Measurements from ENCODE around the gene LCMT1. TPM values are rescaled to one million over a fixed set of nuclear protein-coding genes. Genes with fewer than 3 reads are reported as not detected.

Gene LCMT1
- total and polyA plus RNA-seq, 3 donors from 2014 or later: 89.0 to 101 (median 89.1) TPM

DNA sequence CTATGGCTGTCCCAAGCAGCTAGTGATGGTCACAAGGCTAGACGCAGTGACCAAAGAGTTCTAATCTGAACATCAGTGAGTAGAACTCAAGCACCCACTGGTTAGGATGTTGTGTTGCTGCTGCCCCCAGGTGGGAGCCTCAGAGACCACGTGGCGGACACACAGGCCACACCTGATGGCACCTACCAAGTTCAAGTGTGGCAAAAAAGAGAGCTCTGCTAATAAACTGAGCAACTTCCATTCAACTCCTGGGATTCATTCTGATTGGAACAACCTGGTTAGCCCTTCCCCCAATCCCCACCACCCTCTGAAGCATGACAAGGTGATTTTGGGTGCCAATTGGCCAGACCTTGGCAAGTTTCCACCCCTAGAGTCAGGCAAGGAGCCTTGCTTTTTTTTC, 3.5 kb upstream of the LCMT1 start:
- no peak for DNase-seq
- no peak overlapping the region for H3K27ac ChIP-seq
- intact Hi-C loops (cut with DNase I; ENCODE audit: low total_unique reads): no loop called here

DNA sequence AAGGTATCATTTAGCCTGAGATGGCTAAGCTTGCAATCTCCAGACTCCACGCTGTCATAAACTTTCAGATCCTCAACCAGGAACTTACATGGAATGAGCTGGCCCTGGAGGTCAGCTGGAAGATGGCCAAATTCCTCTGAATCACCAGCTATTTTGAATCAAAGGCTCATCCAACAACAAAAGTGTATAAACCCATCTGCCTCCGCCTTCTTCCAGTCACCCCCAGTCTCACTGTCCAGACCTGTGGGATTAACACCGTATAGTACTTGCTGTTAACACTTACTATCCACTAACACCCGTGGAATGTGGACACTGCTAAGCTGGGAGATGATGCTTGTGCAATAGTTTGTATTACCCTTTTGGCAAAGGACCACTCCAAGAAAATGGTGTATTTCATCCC, 1.9 kb upstream of the LCMT1 start:
- peak; percentile 54 for DNase-seq

More for the DNA sequence above, 3.5 kb upstream of the LCMT1 start:
- 75 to 81% methylated on average over 3 of the region's 3 CpGs for WGBS, 2 donors
- Histone ChIP-seq H3K4me3 (no peak overlapping the region), H3K27me3 (no peaks in the 10 kb centered on the region), H3K36me3 (ENCODE audit: low read depth, missing control alignments) (no peaks in the 10 kb centered on the region), H3K9me3 (no peaks in the 10 kb centered on the region), H3K4me1 (peaks cover 17% of the 10 kb centered on the region)
- TF ChIP-seq, protein P1, sequence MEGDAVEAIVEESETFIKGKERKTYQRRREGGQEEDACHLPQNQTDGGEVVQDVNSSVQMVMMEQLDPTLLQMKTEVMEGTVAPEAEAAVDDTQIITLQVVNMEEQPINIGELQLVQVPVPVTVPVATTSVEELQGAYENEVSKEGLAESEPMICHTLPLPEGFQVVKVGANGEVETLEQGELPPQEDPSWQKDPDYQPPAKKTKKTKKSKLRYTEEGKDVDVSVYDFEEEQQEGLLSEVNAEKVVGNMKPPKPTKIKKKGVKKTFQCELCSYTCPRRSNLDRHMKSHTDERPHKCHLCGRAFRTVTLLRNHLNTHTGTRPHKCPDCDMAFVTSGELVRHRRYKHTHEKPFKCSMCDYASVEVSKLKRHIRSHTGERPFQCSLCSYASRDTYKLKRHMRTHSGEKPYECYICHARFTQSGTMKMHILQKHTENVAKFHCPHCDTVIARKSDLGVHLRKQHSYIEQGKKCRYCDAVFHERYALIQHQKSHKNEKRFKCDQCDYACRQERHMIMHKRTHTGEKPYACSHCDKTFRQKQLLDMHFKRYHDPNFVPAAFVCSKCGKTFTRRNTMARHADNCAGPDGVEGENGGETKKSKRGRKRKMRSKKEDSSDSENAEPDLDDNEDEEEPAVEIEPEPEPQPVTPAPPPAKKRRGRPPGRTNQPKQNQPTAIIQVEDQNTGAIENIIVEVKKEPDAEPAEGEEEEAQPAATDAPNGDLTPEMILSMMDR (IDR thresholded peaks at IDR 0.05): no peak
- TF ChIP-seq POLR2A (IDR thresholded peaks at IDR 0.05): no peak

DNA sequence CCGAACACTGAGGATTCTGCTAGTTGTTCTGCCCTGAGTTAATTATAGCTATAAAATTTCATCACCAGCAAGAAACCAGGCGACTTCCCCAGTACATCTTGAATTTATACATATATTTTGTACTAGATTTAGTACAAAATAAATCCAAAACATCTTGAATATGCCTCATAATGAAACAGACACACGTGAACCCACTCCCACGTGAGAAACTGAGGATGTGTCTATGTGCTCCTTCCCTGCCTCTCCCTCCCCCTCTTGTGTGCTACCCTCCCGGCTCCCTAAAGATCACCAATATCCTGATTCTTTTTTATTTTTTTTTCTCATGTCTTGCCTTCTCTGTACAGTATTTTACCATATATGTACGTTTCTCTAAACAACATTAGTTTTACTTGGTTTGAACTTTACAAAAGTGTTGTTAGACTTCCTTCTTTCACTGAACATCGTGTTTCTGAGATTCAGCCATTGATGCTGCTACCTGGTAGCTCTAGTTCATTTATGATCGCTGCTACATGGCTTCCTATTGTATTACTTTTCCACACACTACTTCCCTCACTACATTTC, 1.1 kb upstream of the LCMT1 start:
- intact Hi-C loops (cut with DNase I; ENCODE audit: low total_unique reads): loop anchor here (10.0 kb wide), 1 partner anchor 46 kb away; no protein-coding TSS in a partner anchor
- no peak for TF ChIP-seq POLR2A (IDR thresholded peaks at IDR 0.05)
- TF ChIP-seq, protein P1 (IDR thresholded peaks at IDR 0.05): no peak
- Histone ChIP-seq H3K4me1 (peaks cover 19% of the 10 kb centered on the region), H3K27me3 (no peaks in the 10 kb centered on the region), H3K9me3 (no peaks in the 10 kb centered on the region), H3K27ac (peak overlapping the region; percentile 81 to 88), H3K36me3 (ENCODE audit: low read depth, missing control alignments) (no peaks in the 10 kb centered on the region), H3K4me3 (peak overlapping the region; percentile 79 to 94)
- 35 to 37% methylated on average over 8 of the region's 8 CpGs for WGBS, 2 donors
- no peak for DNase-seq

More for the DNA sequence above, 1.9 kb upstream of the LCMT1 start:
- no peak overlapping the region for H3K4me3 ChIP-seq
- no peaks in the 10 kb centered on the region for H3K27me3 ChIP-seq
- H3K36me3 ChIP-seq (ENCODE audit: low read depth, missing control alignments): no peaks in the 10 kb centered on the region
- H3K27ac ChIP-seq: no peak overlapping the region
- TF ChIP-seq, protein P1 (IDR thresholded peaks at IDR 0.05): no peak
- TF ChIP-seq POLR2A (IDR thresholded peaks at IDR 0.05): no peak
- peaks cover 19% of the 10 kb centered on the region for H3K4me1 ChIP-seq
- intact Hi-C loops (cut with DNase I; ENCODE audit: low total_unique reads): loop anchor here (10.0 kb wide), 1 partner anchor 45 kb away; no protein-coding TSS in a partner anchor
- 59 to 69% methylated on average over 4 of the region's 4 CpGs for WGBS, 2 donors
- H3K9me3 ChIP-seq: no peaks in the 10 kb centered on the region

DNA sequence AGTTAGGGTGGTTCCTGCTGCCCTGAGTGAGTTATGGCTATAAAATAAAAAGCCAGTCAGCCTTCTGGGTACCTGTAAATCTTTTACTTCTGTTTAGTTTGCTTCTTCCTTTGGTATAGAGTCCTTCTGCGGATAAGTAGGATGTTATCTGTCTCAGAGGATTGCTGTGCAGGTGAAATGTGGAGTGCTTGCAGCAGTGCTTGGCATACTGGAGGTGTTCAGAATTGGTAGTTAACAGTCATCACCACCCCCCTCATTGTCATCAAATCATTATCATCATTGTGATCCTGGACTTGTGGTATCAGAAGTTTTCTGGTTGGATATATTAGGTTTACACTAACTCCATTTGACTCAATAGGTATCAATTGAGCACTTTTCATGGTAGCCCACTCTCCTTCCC, 2.6 kb downstream of the LCMT1 start:
- H3K27ac ChIP-seq: no peak overlapping the region
- H3K27me3 ChIP-seq: no peaks in the 10 kb centered on the region
- no peak for DNase-seq
- TF ChIP-seq, protein P1 (IDR thresholded peaks at IDR 0.05): no peak
- TF ChIP-seq POLR2A (IDR thresholded peaks at IDR 0.05): no peak
- no peaks in the 10 kb centered on the region for H3K9me3 ChIP-seq
- H3K4me3 ChIP-seq: no peak overlapping the region
- peaks cover 16% of the 10 kb centered on the region for H3K4me1 ChIP-seq
- WGBS, 2 donors: 81 to 95% methylated on average over 1 of the region's 1 CpG
- intact Hi-C loops (cut with DNase I; ENCODE audit: low total_unique reads): loop anchor here (10.0 kb wide), 1 partner anchor 49 kb away; no protein-coding TSS in a partner anchor
- no peaks in the 10 kb centered on the region for H3K36me3 ChIP-seq (ENCODE audit: low read depth, missing control alignments)

Measured in testis (tissue), 3 donors.